Stimulated activated CD8-positive, alpha-beta memory T cell treated with anti-CD3 and anti-CD28 coated beads, Interleukin-12 subunit alpha, Interleukin-12 subunit beta, amount 100 ng/mL, for 1 hour (primary cell): ENCODE results near the gene PSMD6.

Experiments used
- DNase-seq: peaks from one replicate; pipeline ENCODE4 v3.0.0-alpha.2; 2020; ENCODE audit warnings: low read depth

PSMD6 gene

GRCh38 chr3:64023187-64023860 lies at the start of gene PSMD6:
Gene PSMD6 (minus strand): TSS chr3:64023494. CDS start chr3:64023419, 75 bp downstream.
- DNase-seq = peak; percentile 89

GRCh38 chr3:64072126-64072525 lies 48.8 kb upstream of the PSMD6 start:
- DNase-seq = no peak

- no peak for DNase-seq
Measured at GRCh38 chr3:64070704-64071103, 47.4 kb upstream of the PSMD6 start.

GRCh38 chr3:64067506-64068346 lies 44.4 kb upstream of the PSMD6 start:
- no peak for DNase-seq

- no peak for DNase-seq
Measured at GRCh38 chr3:64064804-64065203, 41.5 kb upstream of the PSMD6 start.

- DNase-seq = no peak
Measured at GRCh38 chr3:64063983-64064438, 40.7 kb upstream of the PSMD6 start.

- DNase-seq = no peak
Measured at GRCh38 chr3:64063207-64063982, 40.1 kb upstream of the PSMD6 start.

- DNase-seq = no peak
Measured at GRCh38 chr3:64061628-64062027, 38.3 kb upstream of the PSMD6 start.

- no peak for DNase-seq
Measured at GRCh38 chr3:64059484-64060175, 36.3 kb upstream of the PSMD6 start.

- DNase-seq = no peak
Measured at GRCh38 chr3:64058566-64058965, 35.3 kb upstream of the PSMD6 start.

- DNase-seq = no peak
Measured at GRCh38 chr3:64057231-64057630, 33.9 kb upstream of the PSMD6 start.

- DNase-seq = no peak
Measured at GRCh38 chr3:64056606-64057180, 33.4 kb upstream of the PSMD6 start.

GRCh38 chr3:64055076-64055475 lies 31.8 kb upstream of the PSMD6 start:
- DNase-seq = no peak

- DNase-seq = no peak
Measured at GRCh38 chr3:64054488-64054887, 31.2 kb upstream of the PSMD6 start.

GRCh38 chr3:64053581-64053980 lies 30.3 kb upstream of the PSMD6 start:
- no peak for DNase-seq

GRCh38 chr3:64053117-64053516 lies 29.8 kb upstream of the PSMD6 start:
- no peak for DNase-seq

- DNase-seq = no peak
Measured at GRCh38 chr3:64049832-64050231, 26.5 kb upstream of the PSMD6 start.

GRCh38 chr3:64049136-64049535 lies 25.8 kb upstream of the PSMD6 start:
- no peak for DNase-seq

- no peak for DNase-seq
Measured at GRCh38 chr3:64048631-64049061, 25.4 kb upstream of the PSMD6 start.

- DNase-seq = no peak
Measured at GRCh38 chr3:64047787-64048186, 24.5 kb upstream of the PSMD6 start.

- no peak for DNase-seq
Measured at GRCh38 chr3:64046996-64047594, 23.8 kb upstream of the PSMD6 start.
